Sigmoid colon (tissue), 7 donors: Measurements from ENCODE around the gene PCAT6. TPM values are rescaled to one million over a fixed set of nuclear protein-coding genes. Genes with fewer than 3 reads are reported as not detected.

Experiments used
- DNase-seq: peaks from one replicate; pipeline ENCODE4 v3.0.0-alpha.2; 2019
- H3K27ac ChIP-seq, 4 donors: fragments of 200-600 bp; sonication (generic); one replicate each; pipeline ENCODE4 v1.5.1; 2016 to 2019; ENCODE audit warnings: mild to moderate bottlenecking in 1 of 4
- H3K27me3 ChIP-seq, 3 donors: fragments of 200-600 bp; sonication (generic); one replicate each; pipeline ENCODE4 v1.5.1; 2019; ENCODE audit warnings: mild to moderate bottlenecking in 1 of 3
- H3K36me3 ChIP-seq, 4 donors: fragments of 200-600 bp; sonication (generic); one replicate each; pipeline ENCODE4 v1.5.1; 2016 to 2019
- H3K4me1 ChIP-seq, 4 donors: fragments of 200-600 bp; sonication (generic); one replicate each; pipeline ENCODE4 v1.5.1; 2017 to 2019
- H3K4me3 ChIP-seq, 4 donors: fragments of 200-600 bp; sonication (generic); one replicate each; pipeline ENCODE4 v1.5.1; 2017 to 2019; ENCODE audit warnings: mild to moderate bottlenecking in 2 of 4, moderate library complexity in 1 of 4
- H3K9me3 ChIP-seq, 4 donors: fragments of 200-600 bp in 3 of 4; sonication (generic) in 3 of 4; one replicate each; pipeline versions ENCODE4 v1.5.1 to v1.6.1; 2013 to 2019
- CTCF ChIP-seq, 4 experiments: fragments of 450-650 bp in 3 of 4; fragments of 200-600 bp in 1 of 4; IDR thresholded peaks; one replicate each; pipeline ENCODE4 v1.5.1; 2016 to 2019; ENCODE audit warnings: antibody characterized with exemption in 4 of 4, mild to moderate bottlenecking in 3 of 4, moderate library complexity in 2 of 4
- EP300 ChIP-seq, 4 donors: sonication (generic); formaldehyde crosslinking; IDR thresholded peaks; one replicate each; pipeline ENCODE4 v1.6.1; 2017; ENCODE audit warnings: antibody characterized with exemption in 4 of 4
- POLR2A ChIP-seq, 2 donors: fragments of 450-650 bp; IDR thresholded peaks; one replicate each; pipeline ENCODE4 v1.6.1; 2016; ENCODE audit warnings: antibody characterized with exemption in 2 of 2, mild to moderate bottlenecking in 2 of 2, moderate library complexity in 2 of 2
- POLR2AphosphoS5 ChIP-seq, 4 donors: sonication (generic); formaldehyde crosslinking; IDR thresholded peaks; one replicate each; pipeline ENCODE4 v1.6.1; 2017; ENCODE audit warnings: antibody characterized with exemption in 4 of 4
- WGBS, 2 donors: extraction: QIAGEN DNeasy Blood & Tissue Kit; methylation state at CpG; one replicate each; pipeline ENCODE4 v1.1.7; 2013; 5-methylcytosine and 5-hydroxymethylcytosine counted together
- intact Hi-C: fragments of 100-400 bp; cut with DNase I; formaldehyde crosslinking; loops from one replicate; pipeline ENCODE4 v1.15.1; 2023
- polyA plus RNA-seq, 3 donors: library from polyadenylated mRNA; stranded (reverse); fragments of 200-250 nt; gene quantifications; one replicate each; pipeline ENCODE4 v1.2.3, GENCODE V29; 2013
- total RNA-seq, 4 donors: library from RNA; depleted of rRNA; stranded (reverse); fragments of >200 nt; gene quantifications; one replicate each; pipeline ENCODE4 v1.1.0, GENCODE V29; 2016
- donor health status: healthy with polysubstance abuse.
- donor health status: Bipolar disorder and iron deficiency.
- donor health status: healthy.

PCAT6 gene
- total and polyA plus RNA-seq, 7 donors, result 1.6 to 1.7 TPM; not detected in 5

- TF ChIP-seq POLR2AphosphoS5 (IDR thresholded peaks at IDR 0.05) (no peak), EP300 (IDR thresholded peaks at IDR 0.05) (no peak), POLR2A (IDR thresholded peaks at IDR 0.05) (no peak), CTCF (IDR thresholded peaks at IDR 0.05) (no peak)
- intact Hi-C loops, result no loop called here
Observed at GRCh38 chr1:202781180-202781579, 29.6 kb upstream of the PCAT6 start.

GRCh38 chr1:202786804-202787203 lies 23.9 kb upstream of the PCAT6 start:
- no peaks in the 10 kb centered on the region for H3K36me3 ChIP-seq
- peaks cover 0 to 26% (median 6%) of the 10 kb centered on the region in 4 donors for H3K4me1 ChIP-seq
- DNase-seq, result no peak
- no peaks in the 10 kb centered on the region for H3K27me3 ChIP-seq
- H3K27ac ChIP-seq, result no peak overlapping the region
- H3K4me3 ChIP-seq, result no peak overlapping the region
- 75 to 80% methylated on average over 4 of the region's 4 CpGs for WGBS, 2 donors
- TF ChIP-seq POLR2A (IDR thresholded peaks at IDR 0.05) (no peak), EP300 (IDR thresholded peaks at IDR 0.05) (no peak), POLR2AphosphoS5 (IDR thresholded peaks at IDR 0.05) (no peak), CTCF (IDR thresholded peaks at IDR 0.05) (no peak)
- no peaks in the 10 kb centered on the region for H3K9me3 ChIP-seq
- intact Hi-C loops, result no loop called here

More at GRCh38 chr1:202781180-202781579, 29.6 kb upstream of the PCAT6 start:
- no peak overlapping the region for H3K4me3 ChIP-seq
- H3K9me3 ChIP-seq, result no peaks in the 10 kb centered on the region
- no peaks in the 10 kb centered on the region for H3K27me3 ChIP-seq
- H3K27ac ChIP-seq, result no peak overlapping the region
- H3K36me3 ChIP-seq, result peaks cover 0 to 8% (median 7%) of the 10 kb centered on the region in 4 donors
- DNase-seq, result no peak
- WGBS, 2 donors, result 17 to 62% methylated on average over 4 of the region's 4 CpGs
- peaks cover 0 to 31% (median 15%) of the 10 kb centered on the region in 4 donors for H3K4me1 ChIP-seq

GRCh38 chr1:202788800-202789199 lies 22.0 kb upstream of the PCAT6 start:
- WGBS, 2 donors, result 18 to 63% methylated on average over 3 of the region's 3 CpGs
- Histone ChIP-seq H3K4me1 (peaks cover 0 to 14% (median 5%) of the 10 kb centered on the region in 4 donors), H3K4me3 (no peak overlapping the region), H3K36me3 (no peaks in the 10 kb centered on the region), H3K9me3 (no peaks in the 10 kb centered on the region), H3K27ac (no peak overlapping the region), H3K27me3 (no peaks in the 10 kb centered on the region)
- DNase-seq, result no peak
- intact Hi-C loops, result no loop called here
- TF ChIP-seq POLR2A (IDR thresholded peaks at IDR 0.05) (no peak), CTCF (IDR thresholded peaks at IDR 0.05) (no peak), POLR2AphosphoS5 (IDR thresholded peaks at IDR 0.05) (no peak), EP300 (IDR thresholded peaks at IDR 0.05) (no peak)

GRCh38 chr1:202791077-202791747 lies 19.5 kb upstream of the PCAT6 start:
- no peak overlapping the region for H3K27ac ChIP-seq
- 17 to 71% methylated on average over 4 of the region's 4 CpGs for WGBS, 2 donors
- peaks cover 0 to 6% (median 2%) of the 10 kb centered on the region in 4 donors for H3K4me1 ChIP-seq
- no peaks in the 10 kb centered on the region for H3K9me3 ChIP-seq
- no peak for DNase-seq
- intact Hi-C loops, result no loop called here
- H3K4me3 ChIP-seq, result no peak overlapping the region
- H3K36me3 ChIP-seq, result no peaks in the 10 kb centered on the region
- TF ChIP-seq EP300 (IDR thresholded peaks at IDR 0.05) (no peak), POLR2AphosphoS5 (IDR thresholded peaks at IDR 0.05) (no peak), CTCF (IDR thresholded peaks at IDR 0.05) (no peak), POLR2A (IDR thresholded peaks at IDR 0.05) (no peak)
- H3K27me3 ChIP-seq, result no peaks in the 10 kb centered on the region
